Inferior parietal cortex (tissue), 1 donor: ENCODE results near the gene TSPAN5.
A peak's percentile ranks its signal among the peaks of the same experiment; 100 is the strongest.
"Not testable (repeated sequence)": the region's sequence is repeated elsewhere in the genome, so short reads cannot be mapped to it uniquely, and the experiment has no call there.

Source experiments
- DNase-seq: peaks from one replicate; pipeline ENCODE4 v3.0.0-alpha.2; 2016; ENCODE audit errors: extremely low spot score

TSPAN5 gene

GRCh38 chr4:98546910-98547594 is 111.4 kb downstream of the TSPAN5 start:
- no peak for DNase-seq

GRCh38 chr4:98544818-98545414 is 113.5 kb downstream of the TSPAN5 start:
- no peak for DNase-seq

GRCh38 chr4:98544141-98544817 is 114.1 kb downstream of the TSPAN5 start:
- no peak for DNase-seq

GRCh38 chr4:98542011-98542410 is 116.4 kb downstream of the TSPAN5 start:
- no peak for DNase-seq

GRCh38 chr4:98540803-98541202 is 117.6 kb downstream of the TSPAN5 start:
- DNase-seq = no peak

GRCh38 chr4:98539741-98540140 is 118.7 kb downstream of the TSPAN5 start:
- DNase-seq = no peak

GRCh38 chr4:98539299-98539698 is 119.1 kb downstream of the TSPAN5 start:
- DNase-seq = no peak

GRCh38 chr4:98536631-98537030 is 121.8 kb downstream of the TSPAN5 start:
- DNase-seq = no peak

- DNase-seq = not testable (repeated sequence)
Measured at GRCh38 chr4:98534146-98534545, 124.3 kb downstream of the TSPAN5 start.

GRCh38 chr4:98530572-98530971 is 127.8 kb downstream of the TSPAN5 start:
- DNase-seq = no peak

- no peak for DNase-seq
Measured at GRCh38 chr4:98529970-98530569, 128.3 kb downstream of the TSPAN5 start.

- DNase-seq = no peak
Measured at GRCh38 chr4:98528882-98529281, 129.5 kb downstream of the TSPAN5 start.

GRCh38 chr4:98527534-98528269 is 130.7 kb downstream of the TSPAN5 start:
- DNase-seq = no peak

GRCh38 chr4:98524230-98524629 is 134.2 kb downstream of the TSPAN5 start:
- DNase-seq = no peak

- DNase-seq = peak; percentile 72
Measured at GRCh38 chr4:98522636-98523395, 135.6 kb downstream of the TSPAN5 start.

GRCh38 chr4:98522062-98522461 is 136.3 kb downstream of the TSPAN5 start:
- no peak for DNase-seq

GRCh38 chr4:98521486-98521885 is 136.9 kb downstream of the TSPAN5 start:
- DNase-seq = no peak

GRCh38 chr4:98519268-98519977 is 139.0 kb downstream of the TSPAN5 start:
- no peak for DNase-seq

GRCh38 chr4:98518559-98519267 is 139.7 kb downstream of the TSPAN5 start:
- no peak for DNase-seq
